ENCODE measurements around the gene COL20A1. TPM values are rescaled to one million over a fixed set of nuclear protein-coding genes. Genes with fewer than 3 reads are reported as not detected.
A peak's percentile ranks its signal among the peaks of the same experiment; 100 is the strongest.

The COL20A1 gene
- total and polyA plus RNA-seq, 7 experiments from 2014 or later = 0.08 TPM; not detected in 6

DNA sequence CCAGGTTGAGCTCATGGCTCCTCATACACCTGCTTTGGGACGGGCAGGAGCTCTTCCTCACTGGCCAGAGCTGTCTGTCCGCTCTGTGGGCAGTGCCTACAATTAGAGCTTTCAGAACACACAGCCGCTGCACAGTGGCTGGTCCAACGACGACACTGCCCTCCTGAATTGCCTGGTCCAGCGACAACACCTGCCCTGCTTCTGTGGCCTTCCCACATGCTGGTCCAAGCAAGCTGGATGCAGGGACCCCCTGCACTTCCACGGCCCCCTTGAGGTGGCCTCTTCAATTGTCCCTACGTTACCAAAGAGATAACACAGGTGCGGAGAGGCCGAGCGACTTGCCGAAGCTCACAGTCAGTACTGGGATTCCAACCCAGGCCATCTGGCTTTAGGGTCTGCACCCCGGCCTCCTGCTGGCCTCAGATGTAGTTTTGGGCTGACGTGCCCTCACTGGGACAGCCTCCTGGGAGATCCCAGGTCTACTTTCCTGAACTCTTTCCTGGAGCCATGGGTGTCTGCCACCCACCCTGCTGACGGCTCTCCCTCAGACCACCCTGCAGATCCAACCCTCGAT is 69.5 kb downstream of the COL20A1 start:
- no peaks in the 10 kb centered on the region for H3K36me3 Mint-ChIP-seq
- Histone ChIP-seq H3K36me3 (ENCODE audit: control insufficient read depth in 2 of 3, insufficient read depth in 3 of 3, low read length in 3 of 3) (no peaks in the 10 kb centered on the region), H3K27me3 (ENCODE audit: control insufficient read depth in 2 of 2, insufficient read depth in 2 of 2, low read length in 2 of 2) (peaks cover 0 to 4% of the 10 kb centered on the region in 2 donors), H3K4me1 (ENCODE audit: control insufficient read depth in 2 of 2, insufficient read depth in 2 of 2, low read length in 2 of 2) (no peaks in the 10 kb centered on the region), H3K27ac (ENCODE audit: low read depth, low read length) (no peak overlapping the region), H3K9me3 (ENCODE audit: control insufficient read depth in 2 of 3, low read length in 3 of 3) (no peaks in the 10 kb centered on the region), H3K4me3 (ENCODE audit: low read length) (no peak overlapping the region)
- ChIA-PET POLR2A (no interaction called here), CTCF (no interaction called here)
- peak overlapping the region in 2 of 10 donors; percentile 30 to 61 for H3K4me3 Mint-ChIP-seq
- no peak overlapping the region for H3K27ac Mint-ChIP-seq
- intact Hi-C loops (cut with micrococcal nuclease) = no loop called here
- DNase-seq (no peak), ATAC-seq (no peak)
- H3K4me1 Mint-ChIP-seq = peaks cover 0 to 5% (median 0%) of the 10 kb centered on the region in 7 donors
- H3K9me3 Mint-ChIP-seq = no peaks in the 10 kb centered on the region
- peaks cover 9 to 28% (median 12%) of the 10 kb centered on the region in 5 donors for H3K27me3 Mint-ChIP-seq

GRCh38 chr20:63363013-63363957 is 70.3 kb downstream of the COL20A1 start:
- no peak overlapping the region for H3K27ac ChIP-seq (ENCODE audit: low read depth, low read length)
- peak overlapping the region in 1 of 10 donors; percentile 61 for H3K4me3 Mint-ChIP-seq
- ChIA-PET POLR2A (no interaction called here), CTCF (no interaction called here)
- peaks cover 9 to 28% (median 12%) of the 10 kb centered on the region in 5 donors for H3K27me3 Mint-ChIP-seq
- intact Hi-C loops (cut with micrococcal nuclease) = no loop called here
- no peak for DNase-seq
- H3K4me1 ChIP-seq (ENCODE audit: control insufficient read depth in 2 of 2, insufficient read depth in 2 of 2, low read length in 2 of 2) = no peaks in the 10 kb centered on the region
- no peak for ATAC-seq
- H3K36me3 Mint-ChIP-seq = no peaks in the 10 kb centered on the region
- no peak overlapping the region for H3K27ac Mint-ChIP-seq
- no peaks in the 10 kb centered on the region for H3K36me3 ChIP-seq (ENCODE audit: control insufficient read depth in 2 of 3, insufficient read depth in 3 of 3, low read length in 3 of 3)
- H3K4me3 ChIP-seq (ENCODE audit: low read length) = no peak overlapping the region
- no peaks in the 10 kb centered on the region for H3K9me3 ChIP-seq (ENCODE audit: control insufficient read depth in 2 of 3, low read length in 3 of 3)
- peaks cover 0 to 4% of the 10 kb centered on the region in 2 donors for H3K27me3 ChIP-seq (ENCODE audit: control insufficient read depth in 2 of 2, insufficient read depth in 2 of 2, low read length in 2 of 2)
- H3K4me1 Mint-ChIP-seq = peaks cover 0 to 5% (median 0%) of the 10 kb centered on the region in 7 donors
- H3K9me3 Mint-ChIP-seq = no peaks in the 10 kb centered on the region

DNA sequence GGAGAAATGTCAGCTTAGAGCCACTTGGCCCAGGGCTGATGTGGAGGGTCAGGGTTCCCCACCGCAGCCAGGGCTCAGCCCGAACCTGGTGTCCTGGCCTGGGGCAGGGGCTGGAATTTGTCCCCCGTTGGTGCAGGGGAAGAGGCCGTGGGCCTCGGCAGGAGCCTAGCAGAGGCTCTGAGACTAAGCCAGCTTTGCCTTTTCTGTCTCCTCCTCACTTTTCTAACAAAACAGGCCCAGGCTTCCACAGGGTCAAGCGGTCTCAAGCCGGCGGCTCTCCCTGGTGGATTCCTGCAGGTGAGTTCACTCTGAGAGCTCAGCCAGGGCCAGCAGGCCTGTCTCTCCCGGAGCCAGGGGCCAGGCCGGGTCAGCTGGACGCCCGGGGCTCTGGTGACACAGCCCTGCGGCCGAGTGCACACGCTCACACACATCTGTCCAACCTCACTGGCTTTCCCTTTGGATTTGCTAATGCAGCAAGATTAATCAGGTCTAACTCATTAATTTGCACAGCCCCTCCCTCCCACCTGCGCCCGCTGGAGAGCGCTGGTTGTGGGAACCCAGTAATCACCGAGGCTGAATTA is 71.1 kb downstream of the COL20A1 start:
- Mint-ChIP-seq H3K27me3 (peaks cover 9 to 25% (median 11%) of the 10 kb centered on the region in 5 donors), H3K36me3 (no peaks in the 10 kb centered on the region), H3K4me1 (peaks cover 0 to 5% (median 0%) of the 10 kb centered on the region in 7 donors), H3K27ac (no peak overlapping the region), H3K4me3 (no peak overlapping the region), H3K9me3 (no peaks in the 10 kb centered on the region)
- H3K4me1 ChIP-seq (ENCODE audit: control insufficient read depth in 2 of 2, insufficient read depth in 2 of 2, low read length in 2 of 2) = no peaks in the 10 kb centered on the region
- ChIA-PET POLR2A (no interaction called here), CTCF (no interaction called here)
- intact Hi-C loops (cut with micrococcal nuclease) = no loop called here
- no peak for ATAC-seq
- H3K27me3 ChIP-seq (ENCODE audit: control insufficient read depth in 2 of 2, insufficient read depth in 2 of 2, low read length in 2 of 2) = peaks cover 0 to 4% of the 10 kb centered on the region in 2 donors
- no peak overlapping the region for H3K4me3 ChIP-seq (ENCODE audit: low read length)
- DNase-seq = no peak
- H3K27ac ChIP-seq (ENCODE audit: low read depth, low read length) = no peak overlapping the region
- no peaks in the 10 kb centered on the region for H3K36me3 ChIP-seq (ENCODE audit: control insufficient read depth in 2 of 3, insufficient read depth in 3 of 3, low read length in 3 of 3)
- no peaks in the 10 kb centered on the region for H3K9me3 ChIP-seq (ENCODE audit: control insufficient read depth in 2 of 3, low read length in 3 of 3)

GRCh38 chr20:63364801-63365585 is 72.0 kb downstream of the COL20A1 start:
- peaks cover 8 to 22% (median 10%) of the 10 kb centered on the region in 5 donors for H3K27me3 Mint-ChIP-seq
- Histone ChIP-seq H3K27ac (ENCODE audit: low read depth, low read length) (no peak overlapping the region), H3K4me3 (ENCODE audit: low read length) (no peak overlapping the region), H3K27me3 (ENCODE audit: control insufficient read depth in 2 of 2, insufficient read depth in 2 of 2, low read length in 2 of 2) (peaks cover 0 to 4% of the 10 kb centered on the region in 2 donors), H3K4me1 (ENCODE audit: control insufficient read depth in 2 of 2, insufficient read depth in 2 of 2, low read length in 2 of 2) (no peaks in the 10 kb centered on the region), H3K9me3 (ENCODE audit: control insufficient read depth in 2 of 3, low read length in 3 of 3) (no peaks in the 10 kb centered on the region), H3K36me3 (ENCODE audit: control insufficient read depth in 2 of 3, insufficient read depth in 3 of 3, low read length in 3 of 3) (no peaks in the 10 kb centered on the region)
- H3K9me3 Mint-ChIP-seq = peaks cover 0 to 1% (median 0%) of the 10 kb centered on the region in 11 donors
- peaks cover 0 to 5% (median 0%) of the 10 kb centered on the region in 7 donors for H3K4me1 Mint-ChIP-seq
- no peak overlapping the region for H3K27ac Mint-ChIP-seq
- CTCF ChIA-PET = no interaction called here
- POLR2A ChIA-PET = no interaction called here
- no peak overlapping the region for H3K4me3 Mint-ChIP-seq
- ATAC-seq = no peak
- no peak for DNase-seq
- intact Hi-C loops (cut with micrococcal nuclease) = no loop called here
- H3K36me3 Mint-ChIP-seq = no peaks in the 10 kb centered on the region

GRCh38 chr20:63365601-63366389 is 72.8 kb downstream of the COL20A1 start:
- Histone ChIP-seq H3K36me3 (ENCODE audit: control insufficient read depth in 2 of 3, insufficient read depth in 3 of 3, low read length in 3 of 3) (no peaks in the 10 kb centered on the region), H3K4me1 (ENCODE audit: control insufficient read depth in 2 of 2, insufficient read depth in 2 of 2, low read length in 2 of 2) (no peaks in the 10 kb centered on the region), H3K4me3 (ENCODE audit: low read length) (no peak overlapping the region), H3K27ac (ENCODE audit: low read depth, low read length) (no peak overlapping the region), H3K9me3 (ENCODE audit: control insufficient read depth in 2 of 3, low read length in 3 of 3) (no peaks in the 10 kb centered on the region), H3K27me3 (ENCODE audit: control insufficient read depth in 2 of 2, insufficient read depth in 2 of 2, low read length in 2 of 2) (peaks cover 0 to 4% of the 10 kb centered on the region in 2 donors)
- ChIA-PET CTCF (no interaction called here), POLR2A (no interaction called here)
- no peaks in the 10 kb centered on the region for H3K36me3 Mint-ChIP-seq
- H3K4me3 Mint-ChIP-seq = no peak overlapping the region
- peaks cover 0 to 5% (median 0%) of the 10 kb centered on the region in 7 donors for H3K4me1 Mint-ChIP-seq
- intact Hi-C loops (cut with micrococcal nuclease) = no loop called here
- ATAC-seq (no peak), DNase-seq (no peak)
- H3K27ac Mint-ChIP-seq = no peak overlapping the region
- peaks cover 0 to 1% (median 0%) of the 10 kb centered on the region in 11 donors for H3K9me3 Mint-ChIP-seq
- H3K27me3 Mint-ChIP-seq = peaks cover 7 to 22% (median 10%) of the 10 kb centered on the region in 5 donors

Data from naive thymus-derived CD4-positive, alpha-beta T cell (primary cell).